ENCODE data around the gene RAPSN.

- no peak for TF ChIP-seq GATA2 (IDR thresholded peaks at IDR 0.05; ENCODE audit: insufficient read depth, insufficient read length, low read depth, low read length)
- no peak for TF ChIP-seq CTCF (IDR thresholded peaks at IDR 0.05; ENCODE audit: extremely low read depth in 1 of 2, insufficient read depth in 1 of 2, low read depth in 1 of 2, low read length in 2 of 2)
- TF ChIP-seq POLR2A (IDR thresholded peaks at IDR 0.05; ENCODE audit: low read depth, low read length), result no peak
- no peak for TF ChIP-seq EZH2 (IDR thresholded peaks at IDR 0.05; ENCODE audit: borderline replicate concordance, low read depth, low read length, severe bottlenecking)
- TF ChIP-seq POLR2AphosphoS5 (IDR thresholded peaks at IDR 0.05; ENCODE audit: insufficient read depth, low read depth, low read length), result no peak
These were observed 50.4 kb downstream of the RAPSN start for GRCh38 chr11:47398551-47398950.

Measured in endothelial cell of umbilical vein (primary cell).